ENCODE measurements around the gene DUOXA1.
"Not testable (repeated sequence)": the region's sequence is repeated elsewhere in the genome, so short reads cannot be mapped to it uniquely, and the experiment has no call there.

Gene DUOXA1

GRCh38 chr15:45135705-45136377, 6.2 kb upstream of the DUOXA1 start:
- DNase-seq; in situ Hi-C loops (cut with HindIII; ENCODE audit: low pct_ligation_motif_present, low pct_unique_long_range_greater_than_20kb, low sequenced_read_pairs): not testable (repeated sequence)

DNA sequence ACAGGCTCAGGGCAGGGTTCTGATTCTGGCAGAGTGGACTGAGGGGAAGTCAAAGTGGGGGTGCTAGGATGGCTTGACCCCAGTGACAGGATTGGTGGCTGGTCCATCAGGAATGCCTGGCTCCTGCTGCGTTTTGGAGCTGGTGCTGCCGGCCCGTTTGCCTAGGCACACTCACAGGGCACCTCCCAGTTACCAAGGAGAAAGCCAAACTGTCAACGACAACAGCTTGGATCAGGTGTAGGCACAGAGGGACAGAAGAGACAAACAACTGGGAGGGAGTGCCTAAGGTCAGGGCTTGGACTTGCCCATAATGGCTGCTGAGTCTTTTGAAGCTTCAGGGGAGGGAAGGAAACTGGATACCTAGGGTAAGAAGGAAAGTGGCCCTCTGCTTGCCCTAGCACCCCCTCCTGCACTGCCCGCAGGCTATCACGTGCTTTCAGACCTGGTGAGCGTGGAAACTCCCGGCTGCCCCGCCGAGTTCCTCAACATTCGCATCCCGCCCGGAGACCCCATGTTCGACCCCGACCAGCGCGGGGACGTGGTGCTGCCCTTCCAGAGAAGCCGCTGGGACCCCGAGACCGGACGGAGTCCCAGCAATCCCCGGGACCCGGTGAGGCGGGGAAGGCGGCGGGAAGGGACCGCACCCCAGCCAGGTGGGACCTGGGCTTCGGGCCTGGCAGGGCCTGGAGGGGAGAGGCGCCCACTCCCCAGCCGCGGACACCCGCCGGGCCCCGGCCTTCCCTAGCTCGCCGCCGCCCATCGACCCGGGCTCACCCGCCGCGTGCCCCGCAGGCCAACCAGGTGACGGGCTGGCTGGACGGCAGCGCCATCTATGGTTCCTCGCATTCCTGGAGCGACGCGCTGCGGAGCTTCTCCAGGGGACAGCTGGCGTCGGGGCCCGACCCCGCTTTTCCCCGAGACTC, 5.3 kb upstream of the DUOXA1 start:
- in situ Hi-C loops (cut with HindIII; ENCODE audit: low pct_ligation_motif_present, low pct_unique_long_range_greater_than_20kb, low sequenced_read_pairs) = no loop called here
- DNase-seq = no peak

DNA sequence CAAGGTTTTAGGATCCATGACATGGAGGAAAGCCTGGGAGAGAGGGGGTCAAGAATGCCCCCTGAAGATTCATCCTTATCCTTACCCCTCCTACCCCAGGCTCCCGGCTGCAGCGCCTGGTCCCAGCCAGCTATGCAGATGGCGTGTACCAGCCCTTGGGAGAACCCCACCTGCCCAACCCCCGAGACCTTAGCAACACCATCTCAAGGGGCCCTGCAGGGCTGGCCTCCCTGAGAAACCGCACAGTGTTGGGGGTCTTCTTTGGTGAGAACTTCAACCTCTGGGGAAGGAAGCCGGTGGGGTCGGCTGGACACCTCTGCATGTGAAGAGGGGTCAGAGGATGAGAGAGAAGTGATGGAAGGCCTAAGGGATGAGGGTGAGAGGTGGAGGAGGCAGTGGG, 4.4 kb upstream of the DUOXA1 start:
- no peak for DNase-seq
- in situ Hi-C loops (cut with HindIII; ENCODE audit: low pct_ligation_motif_present, low pct_unique_long_range_greater_than_20kb, low sequenced_read_pairs) = no loop called here

DNA sequence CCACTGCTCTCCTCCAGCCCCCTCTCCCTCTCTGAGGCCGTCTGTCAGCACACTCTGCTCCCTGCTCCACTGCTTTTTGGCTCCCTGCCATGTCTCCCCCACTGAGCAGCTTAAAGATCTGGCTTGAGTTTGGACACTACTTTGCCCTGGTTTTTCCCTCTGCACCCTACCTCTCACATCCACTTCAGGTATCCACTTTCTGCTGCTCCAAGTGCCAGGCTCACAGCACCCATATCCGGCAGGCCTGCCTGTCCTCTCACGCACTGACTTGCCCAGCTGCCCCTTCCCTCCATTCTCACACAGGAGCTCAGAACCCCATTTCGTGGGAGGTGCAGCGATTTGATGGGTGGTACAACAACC, 3.9 kb upstream of the DUOXA1 start:
- in situ Hi-C loops (cut with HindIII; ENCODE audit: low pct_ligation_motif_present, low pct_unique_long_range_greater_than_20kb, low sequenced_read_pairs) = no loop called here
- DNase-seq = no peak

- in situ Hi-C loops (cut with HindIII; ENCODE audit: low pct_ligation_motif_present, low pct_unique_long_range_greater_than_20kb, low sequenced_read_pairs) = no loop called here
- DNase-seq = no peak
These were observed 3.3 kb upstream of the DUOXA1 start for GRCh38 chr15:45132844-45133560.

GRCh38 chr15:45131510-45131909, 1.8 kb upstream of the DUOXA1 start:
- no peak for DNase-seq
- in situ Hi-C loops (cut with HindIII; ENCODE audit: low pct_ligation_motif_present, low pct_unique_long_range_greater_than_20kb, low sequenced_read_pairs) = no loop called here

DNA sequence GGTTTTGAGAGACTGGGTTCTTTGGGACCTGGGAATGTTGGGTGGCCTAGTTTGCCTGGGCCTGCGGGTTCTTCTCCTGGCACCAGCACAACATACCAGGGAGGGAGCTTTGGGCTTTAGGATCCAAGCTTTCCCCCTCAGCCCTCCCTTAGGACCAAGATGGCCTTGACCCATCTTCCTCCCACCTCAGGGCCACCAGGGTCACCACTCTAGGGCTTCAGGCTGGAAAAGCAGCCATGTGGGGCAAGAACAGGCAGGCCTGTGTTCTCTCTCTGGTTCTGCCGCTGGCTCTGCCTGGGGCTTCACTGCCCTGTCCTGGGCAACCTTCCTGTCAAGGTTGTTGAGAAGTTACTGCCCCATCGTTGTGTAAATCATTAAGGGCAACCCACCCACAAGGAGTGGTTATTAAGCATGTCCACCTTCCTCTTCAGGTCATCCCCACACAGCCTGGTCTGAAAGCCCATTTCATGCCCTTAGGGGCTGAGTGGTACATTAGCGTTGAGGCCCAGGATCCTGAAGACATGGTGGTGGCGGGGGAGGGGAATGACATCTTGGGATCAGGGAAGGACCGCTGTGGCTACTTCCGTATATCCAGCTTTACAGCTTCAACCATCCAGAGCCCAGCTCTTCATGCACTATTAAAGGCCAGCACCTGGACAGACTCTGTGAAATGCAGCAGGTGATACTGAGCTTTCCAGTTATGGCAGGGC, 767 bp upstream of the DUOXA1 start:
- in situ Hi-C loops (cut with HindIII; ENCODE audit: low pct_ligation_motif_present, low pct_unique_long_range_greater_than_20kb, low sequenced_read_pairs) = no loop called here
- no peak for DNase-seq

- DNase-seq = no peak
- in situ Hi-C loops (cut with HindIII; ENCODE audit: low pct_ligation_motif_present, low pct_unique_long_range_greater_than_20kb, low sequenced_read_pairs) = no loop called here
These were observed 574 bp downstream of the DUOXA1 start for GRCh38 chr15:45128971-45129639.

DNA sequence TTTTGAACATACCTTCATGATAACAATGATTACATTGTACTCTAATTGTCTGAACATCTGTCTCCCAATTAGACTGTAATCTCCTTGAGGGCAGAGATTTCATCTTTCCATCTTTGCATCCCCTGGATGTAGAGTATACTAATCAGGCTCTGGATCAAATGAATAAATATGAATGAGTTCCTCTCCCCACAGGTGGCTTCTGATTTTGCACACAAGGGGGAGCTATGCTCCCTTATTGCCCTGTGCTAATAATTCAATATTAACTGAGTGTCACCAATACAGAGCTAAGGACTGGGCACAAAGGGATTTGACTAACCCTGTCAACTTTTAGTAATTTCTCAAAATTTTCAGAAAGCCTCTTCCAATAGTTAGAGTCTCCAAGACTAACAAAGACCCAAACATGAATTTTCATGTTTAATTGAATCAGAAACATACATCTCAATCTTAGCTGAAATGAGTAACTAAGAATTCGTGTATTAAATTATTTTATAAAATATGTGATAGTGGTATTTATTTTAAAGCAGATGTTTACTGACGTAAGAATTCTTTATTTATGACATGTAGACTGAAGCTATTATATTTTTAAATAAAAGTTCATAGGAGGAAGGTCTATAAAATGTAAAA, 3.0 kb downstream of the DUOXA1 start:
- in situ Hi-C loops (cut with HindIII; ENCODE audit: low pct_ligation_motif_present, low pct_unique_long_range_greater_than_20kb, low sequenced_read_pairs) = no loop called here
- peak; percentile 48 for DNase-seq

DNA sequence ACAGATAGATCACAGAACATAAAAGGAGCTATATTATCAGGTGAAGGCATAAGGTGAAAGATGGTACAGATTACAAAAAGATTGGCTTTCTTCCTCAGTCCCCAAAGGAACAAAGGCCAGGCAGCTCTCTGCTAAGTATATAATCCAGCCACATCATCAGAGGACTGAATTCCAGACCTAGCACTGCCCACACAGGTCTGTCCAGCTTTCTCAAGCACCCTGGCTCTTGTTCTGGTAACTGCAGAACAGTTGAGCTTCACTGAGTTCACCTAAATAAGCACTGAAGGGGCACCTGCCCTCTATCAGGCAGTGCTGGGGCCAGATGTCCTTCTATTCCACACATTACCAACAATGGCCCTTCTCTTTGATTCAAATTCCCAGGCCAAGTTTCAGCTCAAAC, 6.3 kb downstream of the DUOXA1 start:
- DNase-seq = no peak
- in situ Hi-C loops (cut with HindIII; ENCODE audit: low pct_ligation_motif_present, low pct_unique_long_range_greater_than_20kb, low sequenced_read_pairs) = no loop called here

GRCh38 chr15:45122719-45123118, 7.0 kb downstream of the DUOXA1 start:
- in situ Hi-C loops (cut with HindIII; ENCODE audit: low pct_ligation_motif_present, low pct_unique_long_range_greater_than_20kb, low sequenced_read_pairs) = no loop called here
- DNase-seq = no peak

DNA sequence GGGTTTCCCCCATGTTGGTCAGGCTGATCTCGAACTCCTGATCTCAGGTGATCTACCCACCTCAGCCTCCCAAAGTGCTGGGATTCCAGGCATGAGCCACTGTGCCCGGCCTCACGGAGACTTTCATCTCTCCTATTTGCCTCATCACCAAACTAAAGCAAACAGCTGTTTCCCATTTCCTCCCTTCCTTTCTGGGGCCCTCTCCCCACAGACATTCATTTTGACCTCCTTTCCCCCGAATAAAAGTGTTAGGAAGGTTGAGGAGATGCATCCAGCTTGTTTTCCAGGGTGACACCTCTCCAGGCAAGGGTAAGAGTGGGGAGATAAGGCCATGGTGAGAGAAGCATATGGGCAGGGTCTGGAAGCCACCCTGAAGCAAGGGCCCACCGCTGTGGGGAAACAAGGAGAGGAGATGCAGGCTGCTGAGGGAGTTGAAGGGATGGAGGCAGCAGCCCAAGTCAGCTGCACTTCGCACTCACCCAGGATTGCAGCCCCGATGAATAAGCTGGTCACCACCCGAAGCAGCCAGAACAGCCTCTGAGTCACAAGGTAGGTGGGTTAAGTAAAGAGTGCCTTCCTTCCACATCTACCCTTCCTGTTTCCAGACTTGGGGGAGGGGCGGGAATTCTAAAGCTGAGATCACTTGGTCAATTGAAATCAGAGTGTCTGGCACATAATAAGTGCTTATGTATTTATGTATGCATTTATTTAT, 7.8 kb downstream of the DUOXA1 start:
- peak; percentile 65 for DNase-seq

GRCh38 chr15:45121020-45121419, 8.7 kb downstream of the DUOXA1 start:
- in situ Hi-C loops (cut with HindIII; ENCODE audit: low pct_ligation_motif_present, low pct_unique_long_range_greater_than_20kb, low sequenced_read_pairs) = no loop called here
- DNase-seq = no peak

More for the DNA sequence above, 7.8 kb downstream of the DUOXA1 start:
- in situ Hi-C loops (cut with HindIII; ENCODE audit: low pct_ligation_motif_present, low pct_unique_long_range_greater_than_20kb, low sequenced_read_pairs) = no loop called here

DNA sequence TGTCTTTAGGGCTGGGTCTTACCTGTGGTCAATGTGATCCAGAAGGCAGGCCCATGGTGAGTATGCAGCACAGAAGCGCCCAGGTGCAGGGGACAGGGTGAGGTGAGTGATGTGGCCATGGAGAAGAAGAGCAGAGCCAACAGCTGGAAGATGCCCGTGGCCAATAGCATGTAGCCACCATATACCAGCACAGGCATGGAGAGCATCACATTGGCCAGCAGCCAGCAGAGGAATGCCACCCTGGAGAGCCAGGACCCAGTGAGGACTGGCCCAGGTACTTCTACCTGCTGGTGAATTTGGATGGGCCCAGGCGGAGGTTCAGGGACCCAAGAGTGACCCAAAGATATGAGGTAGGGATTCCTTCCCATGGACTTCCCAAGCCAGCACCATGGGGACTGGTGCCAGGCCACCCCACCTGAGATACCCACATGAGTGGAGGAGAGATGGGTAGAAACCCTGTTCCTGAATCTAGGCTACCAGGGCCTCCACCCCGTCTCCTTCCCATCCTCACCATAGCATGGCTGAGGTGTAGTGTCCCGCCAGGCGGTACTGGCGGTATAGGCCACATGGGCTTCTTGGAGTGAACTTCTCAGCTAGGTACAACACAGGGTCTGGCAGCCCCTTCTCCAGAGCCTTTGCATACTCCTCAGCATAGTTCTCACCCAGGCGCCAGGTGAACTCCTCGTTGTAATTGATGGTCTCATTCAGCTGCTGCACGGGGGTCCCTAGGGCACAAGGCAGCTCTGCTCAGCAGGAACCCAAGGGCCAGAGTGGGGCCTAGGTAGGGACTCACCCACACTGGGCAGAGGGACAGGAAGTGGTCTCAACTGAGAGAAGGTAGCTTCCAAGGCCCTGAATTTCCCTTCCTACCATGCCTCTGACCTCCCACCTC, 9.4 kb downstream of the DUOXA1 start:
- no peak for DNase-seq
- in situ Hi-C loops (cut with HindIII; ENCODE audit: low pct_ligation_motif_present, low pct_unique_long_range_greater_than_20kb, low sequenced_read_pairs) = no loop called here

DNA sequence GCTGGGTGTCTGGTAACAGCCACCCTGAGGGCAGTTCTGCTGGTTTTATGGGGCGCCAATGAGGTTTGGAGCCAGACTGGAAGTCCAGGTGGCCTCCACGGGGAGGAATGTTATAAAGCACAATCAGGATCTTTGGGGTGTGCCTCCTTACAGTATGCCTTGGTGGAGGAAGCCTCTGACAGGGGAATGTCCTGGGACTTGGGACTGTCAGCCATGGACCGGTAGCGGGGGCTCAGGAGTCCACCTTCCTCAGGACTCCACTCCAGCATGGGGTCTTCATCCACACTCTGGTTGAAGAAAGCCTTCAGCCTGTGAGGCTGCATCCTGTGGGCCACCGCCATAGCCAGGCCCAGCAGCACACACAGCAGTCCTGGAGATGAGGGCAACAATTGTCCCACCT, 10.7 kb downstream of the DUOXA1 start:
- in situ Hi-C loops (cut with HindIII; ENCODE audit: low pct_ligation_motif_present, low pct_unique_long_range_greater_than_20kb, low sequenced_read_pairs) = no loop called here

GRCh38 chr15:45118131-45118588, 11.5 kb downstream of the DUOXA1 start:
- in situ Hi-C loops (cut with HindIII; ENCODE audit: low pct_ligation_motif_present, low pct_unique_long_range_greater_than_20kb, low sequenced_read_pairs) = no loop called here
- DNase-seq = peak; percentile 82

More for the DNA sequence above, 10.7 kb downstream of the DUOXA1 start:
- no peak for DNase-seq
